ENCODE data around the gene NEDD4L.

The NEDD4L gene

DNA sequence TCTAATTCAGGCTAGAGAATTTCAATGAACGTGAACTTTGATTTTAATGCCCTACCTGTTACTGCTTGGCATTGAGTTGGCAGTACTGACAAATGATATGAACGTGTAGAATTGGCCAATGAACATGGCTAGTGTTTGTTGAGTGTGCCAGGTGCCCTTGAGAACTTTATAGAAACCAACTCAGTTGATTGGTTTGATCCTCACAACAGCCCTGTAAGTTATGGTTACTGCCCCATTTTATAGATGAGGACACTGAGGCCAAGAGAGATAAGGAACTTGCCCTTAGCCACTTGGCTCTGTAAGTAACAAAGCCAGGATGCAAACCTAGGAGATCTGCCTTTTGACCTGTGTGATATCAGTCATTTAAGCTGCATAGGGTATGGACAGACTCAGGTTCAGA lies 275.7 kb downstream of the NEDD4L start:
- no peak for DNase-seq (ENCODE audit: low read depth)

GRCh38 chr18:58320907-58321561 lies 277.0 kb downstream of the NEDD4L start:
- no peak for DNase-seq (ENCODE audit: low read depth)

DNA sequence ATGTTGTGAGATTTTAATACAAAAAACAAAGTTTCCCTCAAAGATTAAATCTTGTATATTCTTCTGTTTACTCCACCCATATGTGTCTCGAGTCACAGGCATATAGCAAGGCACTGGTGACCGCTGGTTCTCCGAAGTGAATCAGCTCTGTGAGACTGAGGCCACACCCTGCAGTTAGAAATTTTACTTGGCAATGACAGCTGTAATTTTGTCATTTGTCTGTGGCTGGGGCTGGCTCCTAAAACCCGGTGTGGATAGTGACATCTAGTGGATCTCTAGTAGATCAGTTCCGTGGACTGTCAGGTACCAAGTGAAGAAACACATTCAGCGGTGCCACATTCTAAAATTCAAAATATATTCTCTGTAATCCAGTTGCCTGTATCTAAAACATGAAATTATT lies 278.0 kb downstream of the NEDD4L start:
- no peak for DNase-seq (ENCODE audit: low read depth)

- DNase-seq (ENCODE audit: low read depth), result no peak
These were observed 278.4 kb downstream of the NEDD4L start for GRCh38 chr18:58322464-58322863.

DNA sequence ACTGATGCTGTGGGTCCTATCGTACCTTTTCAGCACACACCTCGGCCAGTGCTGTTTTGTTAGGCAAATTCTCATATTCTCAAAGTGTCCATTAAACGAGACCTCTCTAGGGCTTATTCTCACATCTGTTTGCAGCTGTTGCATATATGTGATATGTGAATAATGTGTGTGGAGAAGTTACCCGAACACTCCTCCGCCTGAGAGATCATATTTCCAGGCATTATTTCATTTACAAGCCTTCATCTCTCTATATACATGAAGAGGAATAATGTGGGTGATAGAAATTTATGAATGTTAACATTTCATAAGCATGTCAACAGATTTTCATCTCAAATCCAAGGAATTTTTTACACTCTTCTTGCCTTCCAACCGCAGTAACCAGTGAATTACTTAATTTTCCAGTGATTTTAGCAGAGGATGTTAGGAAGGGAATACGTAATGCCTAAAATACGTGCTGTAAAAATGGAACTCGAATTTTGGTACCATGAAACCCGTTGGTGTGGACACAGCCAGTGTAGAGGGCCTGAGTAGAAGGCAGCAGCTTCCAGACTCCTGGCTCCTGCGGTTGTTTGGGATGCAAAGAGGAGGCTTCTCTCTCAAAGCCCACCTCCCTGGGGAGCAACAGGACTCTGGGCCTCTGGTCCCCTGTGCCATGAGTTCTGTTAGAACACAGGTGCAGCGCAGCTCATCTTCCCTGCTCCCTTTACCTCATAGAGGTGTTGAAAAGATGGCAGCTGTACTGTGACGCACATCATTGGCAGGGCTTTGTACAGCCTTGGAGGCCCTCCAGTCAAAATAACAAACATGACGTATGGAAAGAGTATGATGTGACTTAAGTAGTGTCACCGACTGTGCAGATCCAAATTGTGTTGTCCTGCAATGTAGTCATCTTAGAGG lies 280.1 kb downstream of the NEDD4L start:
- DNase-seq (ENCODE audit: low read depth), result no peak

DNA sequence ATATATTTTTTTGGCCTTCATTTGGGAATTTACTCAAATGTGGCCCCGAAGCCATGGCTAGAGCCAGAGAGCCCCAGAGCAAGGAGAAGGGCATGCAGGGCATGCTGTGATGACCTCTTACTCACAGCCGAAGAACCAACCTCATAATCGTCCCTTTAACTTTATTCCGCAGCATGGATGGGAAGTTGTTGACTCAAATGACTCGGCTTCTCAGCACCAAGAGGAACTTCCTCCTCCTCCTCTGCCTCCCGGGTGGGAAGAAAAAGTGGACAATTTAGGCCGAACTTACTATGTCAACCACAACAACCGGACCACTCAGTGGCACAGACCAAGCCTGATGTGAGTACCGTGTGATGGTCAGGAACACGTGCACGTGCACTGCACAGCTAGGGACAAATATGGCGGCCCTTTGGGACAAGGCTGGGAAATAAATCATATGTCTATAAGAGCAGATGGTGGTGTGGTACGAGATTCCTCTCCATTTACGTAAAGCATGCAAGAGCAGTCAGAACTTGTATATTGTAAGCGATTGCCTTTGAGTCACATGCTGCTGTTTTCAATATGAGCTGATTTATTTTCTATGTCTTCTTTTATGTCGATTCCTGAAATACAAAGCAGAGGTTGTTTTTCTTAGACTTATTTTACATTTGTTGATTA lies 280.9 kb downstream of the NEDD4L start:
- no peak for DNase-seq (ENCODE audit: low read depth)

GRCh38 chr18:58325494-58325893 lies 281.5 kb downstream of the NEDD4L start:
- DNase-seq (ENCODE audit: low read depth), result no peak

GRCh38 chr18:58334061-58334460 lies 290.0 kb downstream of the NEDD4L start:
- no peak for DNase-seq (ENCODE audit: low read depth)

GRCh38 chr18:58335223-58335622 lies 291.2 kb downstream of the NEDD4L start:
- no peak for DNase-seq (ENCODE audit: low read depth)

- no peak for DNase-seq (ENCODE audit: low read depth)
These were observed 291.8 kb downstream of the NEDD4L start for GRCh38 chr18:58335821-58336220.

DNA sequence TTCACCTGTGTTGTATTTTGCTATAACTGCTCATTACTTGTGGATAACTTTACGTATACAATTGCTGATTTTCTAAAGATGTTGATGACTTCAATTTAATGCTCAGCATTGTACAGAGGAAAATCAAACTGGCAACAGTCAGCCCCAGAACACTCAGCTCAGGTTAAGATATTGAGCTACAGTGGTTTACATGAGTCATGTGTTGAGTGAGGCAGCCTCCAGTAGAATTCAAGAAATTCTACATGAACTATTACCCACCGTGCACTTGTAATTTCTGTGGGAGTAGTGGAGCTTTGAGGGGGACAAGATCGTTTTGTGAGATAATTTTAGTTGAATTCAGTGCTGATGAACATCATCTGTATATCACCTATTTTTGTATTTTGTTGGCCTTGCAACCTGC lies 292.6 kb downstream of the NEDD4L start:
- no peak for DNase-seq (ENCODE audit: low read depth)

GRCh38 chr18:58337285-58337684 lies 293.3 kb downstream of the NEDD4L start:
- no peak for DNase-seq (ENCODE audit: low read depth)

DNA sequence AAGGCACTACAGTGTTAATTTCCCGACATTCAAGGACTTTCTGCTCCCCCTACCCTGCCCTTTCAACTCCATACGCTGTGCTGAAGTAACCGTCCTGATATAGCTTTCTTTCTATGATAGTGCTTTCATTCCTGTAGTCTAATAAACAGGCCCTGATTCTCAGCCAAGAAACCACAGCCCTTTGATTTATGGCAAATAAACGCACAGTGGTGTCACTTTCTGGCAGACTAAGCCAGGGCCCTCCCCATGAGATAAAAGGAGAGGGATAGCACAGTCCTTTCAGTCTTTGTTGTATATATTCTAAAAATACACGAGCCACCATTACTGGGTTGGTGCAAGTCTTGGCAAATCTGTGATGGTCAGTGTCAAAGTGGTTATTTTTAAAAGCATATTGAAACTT lies 293.7 kb downstream of the NEDD4L start:
- no peak for DNase-seq (ENCODE audit: low read depth)

GRCh38 chr18:58338141-58338540 lies 294.1 kb downstream of the NEDD4L start:
- DNase-seq (ENCODE audit: low read depth), result no peak

- DNase-seq (ENCODE audit: low read depth), result no peak
These were observed 295.1 kb downstream of the NEDD4L start for GRCh38 chr18:58338961-58339592.

GRCh38 chr18:58339890-58340289 lies 295.9 kb downstream of the NEDD4L start:
- no peak for DNase-seq (ENCODE audit: low read depth)

DNA sequence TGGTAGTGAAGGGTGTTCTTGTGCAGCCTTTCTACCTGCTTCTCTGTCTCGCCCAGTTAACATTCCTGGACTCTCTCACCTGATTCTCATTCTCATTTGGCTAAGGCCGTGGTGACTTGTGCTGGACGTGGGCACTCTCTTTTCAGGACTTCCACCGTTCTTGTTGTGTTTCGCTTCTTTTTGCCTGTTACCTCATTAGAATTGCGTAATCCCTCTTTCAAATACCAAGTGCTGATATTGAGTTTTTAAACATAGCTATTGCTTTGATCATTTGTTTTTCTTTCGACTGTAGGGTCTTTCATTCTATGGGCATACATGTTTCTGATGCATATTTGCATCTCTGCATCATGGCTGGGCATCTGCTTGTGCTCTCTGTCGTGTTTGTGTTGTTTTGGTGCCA lies 297.9 kb downstream of the NEDD4L start:
- no peak for DNase-seq (ENCODE audit: low read depth)

- DNase-seq (ENCODE audit: low read depth), result no peak
These were observed 300.1 kb downstream of the NEDD4L start for GRCh38 chr18:58344080-58344670.

GRCh38 chr18:58344861-58345463 lies 300.9 kb downstream of the NEDD4L start:
- no peak for DNase-seq (ENCODE audit: low read depth)

- no peak for DNase-seq (ENCODE audit: low read depth)
These were observed 301.8 kb downstream of the NEDD4L start for GRCh38 chr18:58345875-58346274.

DNA sequence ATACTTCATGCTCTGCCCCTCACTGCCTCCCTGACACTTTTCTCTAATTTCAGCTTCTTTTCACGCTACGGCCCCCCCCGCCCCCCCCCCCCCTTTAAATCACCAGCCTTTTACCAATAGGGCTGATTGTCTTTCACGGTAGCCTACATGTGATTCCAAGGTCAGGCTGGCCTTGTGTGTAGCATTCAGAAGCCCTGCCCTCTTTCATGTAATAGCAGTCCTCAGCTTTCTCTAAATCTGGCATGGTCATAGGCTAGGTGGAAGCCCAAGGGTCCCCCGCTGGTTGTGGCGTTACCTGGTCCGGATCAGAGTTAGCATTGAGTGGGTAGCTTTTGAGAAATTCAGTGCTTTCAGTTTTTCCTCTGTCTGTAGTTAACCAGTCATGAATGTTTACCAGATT lies 303.1 kb downstream of the NEDD4L start:
- no peak for DNase-seq (ENCODE audit: low read depth)

GRCh38 chr18:58348517-58348916 lies 304.5 kb downstream of the NEDD4L start:
- no peak for DNase-seq (ENCODE audit: low read depth)
